ENCODE results near the gene CLTCL1. TPM values are rescaled to one million over a fixed set of nuclear protein-coding genes. Genes with fewer than 3 reads are reported as not detected.

CLTCL1 gene
- total and polyA plus RNA-seq, 2 donors (not counting 1 experiment from before 2014, with no cell fraction given): 1.0 to 5.5 TPM

DNA sequence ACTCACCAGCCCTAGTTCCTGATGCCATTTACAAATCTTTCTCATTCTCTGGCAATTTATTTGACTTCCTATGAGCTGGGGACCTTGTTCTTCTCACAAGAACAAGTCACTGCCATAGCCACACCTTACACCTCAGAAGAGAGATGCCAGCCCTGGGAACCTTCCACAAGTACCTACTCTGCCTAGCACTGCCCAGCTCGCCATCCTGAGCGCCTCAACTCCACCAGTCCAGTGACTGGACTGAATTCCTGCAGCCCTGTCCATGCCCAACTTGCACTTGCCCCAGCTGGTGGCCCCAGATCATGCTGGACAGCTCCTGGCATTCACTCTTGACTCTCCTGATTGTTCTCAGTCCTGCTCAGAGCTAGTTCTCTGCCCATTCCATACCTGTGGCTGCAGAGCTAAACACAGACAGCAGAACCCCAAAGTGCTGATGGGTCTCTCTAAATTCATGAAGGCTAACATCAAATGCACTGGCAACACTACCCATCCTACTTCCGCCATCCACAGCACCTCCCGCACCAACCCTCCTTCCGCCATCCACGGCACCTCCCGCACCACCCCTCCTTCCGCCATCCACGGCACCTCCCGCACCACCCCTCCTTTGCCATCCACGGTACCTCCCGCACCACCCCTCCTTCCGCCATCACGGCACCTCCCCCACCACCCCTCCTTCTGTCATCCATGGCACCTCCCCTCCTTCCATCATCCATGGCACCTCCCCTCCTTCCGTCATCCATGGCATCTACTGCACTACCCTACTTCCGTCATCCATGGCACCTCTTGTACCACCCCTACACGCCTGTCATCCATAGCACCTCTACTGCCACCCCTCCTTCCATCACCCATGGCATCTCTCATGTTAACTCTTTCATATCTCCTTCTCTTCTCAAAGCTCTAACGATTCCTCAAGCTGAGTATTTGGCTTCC is 89.4 kb downstream of the CLTCL1 start:
- H3K9me3 ChIP-seq (ENCODE audit: control extremely low read depth in 1 of 3, control insufficient read depth in 2 of 3, insufficient read depth in 1 of 3, low read length in 2 of 3): no peaks in the 10 kb centered on the region
- H3K4me3 ChIP-seq (ENCODE audit: control extremely low read depth in 1 of 5, extremely low read depth in 1 of 5, insufficient read depth in 1 of 5, low read depth in 2 of 5, low read length in 4 of 5): no peak overlapping the region
- Mint-ChIP-seq H3K4me3 (no peak overlapping the region), H3K27ac (no peak overlapping the region), H3K9me3 (ENCODE audit: insufficient read depth) (no peaks in the 10 kb centered on the region), H3K27me3 (peaks cover 3% of the 10 kb centered on the region), H3K4me1 (peaks cover 3% of the 10 kb centered on the region)
- H3K27ac ChIP-seq (ENCODE audit: low read length in 2 of 2): no peak overlapping the region
- ChIA-PET POLR2A (no interaction called here), CTCF (no interaction called here)
- 90% methylated on average over 16 of the region's 18 CpGs for WGBS (ENCODE audit: insufficient coverage)
- intact Hi-C loops (cut with micrococcal nuclease): no loop called here
- H3K36me3 ChIP-seq (replicated peaks in 1 of 2; ENCODE audit: control extremely low read depth in 1 of 2, control insufficient read depth in 1 of 2, extremely low read depth in 1 of 2, insufficient read depth in 2 of 2, low read length in 1 of 2): no peaks in the 10 kb centered on the region
- DNase-seq: no peak
- no peaks in the 10 kb centered on the region for H3K79me2 ChIP-seq (ENCODE audit: control insufficient read depth, insufficient read depth, low read length)
- ATAC-seq (ENCODE audit: low read depth): no peak
- no peaks in the 10 kb centered on the region for H3K27me3 ChIP-seq (replicated peaks in 1 of 4; ENCODE audit: control extremely low read depth in 1 of 4, control insufficient read depth in 3 of 4, insufficient read depth in 4 of 4, low read length in 3 of 4)
- no peak overlapping the region for H3K9ac ChIP-seq (ENCODE audit: low read length)
- H3K4me1 ChIP-seq (ENCODE audit: control insufficient read depth in 2 of 2, insufficient read depth in 2 of 2, low read length in 2 of 2): no peaks in the 10 kb centered on the region
- no peak for TF ChIP-seq EZH2 (IDR thresholded peaks at IDR 0.05; ENCODE audit: borderline replicate concordance, insufficient read depth, low read depth, low read length, poor library complexity, severe bottlenecking)
- TF ChIP-seq, protein P1, sequence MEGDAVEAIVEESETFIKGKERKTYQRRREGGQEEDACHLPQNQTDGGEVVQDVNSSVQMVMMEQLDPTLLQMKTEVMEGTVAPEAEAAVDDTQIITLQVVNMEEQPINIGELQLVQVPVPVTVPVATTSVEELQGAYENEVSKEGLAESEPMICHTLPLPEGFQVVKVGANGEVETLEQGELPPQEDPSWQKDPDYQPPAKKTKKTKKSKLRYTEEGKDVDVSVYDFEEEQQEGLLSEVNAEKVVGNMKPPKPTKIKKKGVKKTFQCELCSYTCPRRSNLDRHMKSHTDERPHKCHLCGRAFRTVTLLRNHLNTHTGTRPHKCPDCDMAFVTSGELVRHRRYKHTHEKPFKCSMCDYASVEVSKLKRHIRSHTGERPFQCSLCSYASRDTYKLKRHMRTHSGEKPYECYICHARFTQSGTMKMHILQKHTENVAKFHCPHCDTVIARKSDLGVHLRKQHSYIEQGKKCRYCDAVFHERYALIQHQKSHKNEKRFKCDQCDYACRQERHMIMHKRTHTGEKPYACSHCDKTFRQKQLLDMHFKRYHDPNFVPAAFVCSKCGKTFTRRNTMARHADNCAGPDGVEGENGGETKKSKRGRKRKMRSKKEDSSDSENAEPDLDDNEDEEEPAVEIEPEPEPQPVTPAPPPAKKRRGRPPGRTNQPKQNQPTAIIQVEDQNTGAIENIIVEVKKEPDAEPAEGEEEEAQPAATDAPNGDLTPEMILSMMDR (IDR thresholded peaks at IDR 0.05): no peak
- H2AFZ ChIP-seq (ENCODE audit: insufficient read depth, low read depth, low read length, poor library complexity, severe bottlenecking): no peak overlapping the region
- no peak overlapping the region for H3K4me2 ChIP-seq (replicated peaks; ENCODE audit: low read depth, low read length, poor library complexity, severe bottlenecking)
- H4K20me1 ChIP-seq (ENCODE audit: control insufficient read depth, insufficient read depth, low read length, poor library complexity, severe bottlenecking): no peaks in the 10 kb centered on the region

DNA sequence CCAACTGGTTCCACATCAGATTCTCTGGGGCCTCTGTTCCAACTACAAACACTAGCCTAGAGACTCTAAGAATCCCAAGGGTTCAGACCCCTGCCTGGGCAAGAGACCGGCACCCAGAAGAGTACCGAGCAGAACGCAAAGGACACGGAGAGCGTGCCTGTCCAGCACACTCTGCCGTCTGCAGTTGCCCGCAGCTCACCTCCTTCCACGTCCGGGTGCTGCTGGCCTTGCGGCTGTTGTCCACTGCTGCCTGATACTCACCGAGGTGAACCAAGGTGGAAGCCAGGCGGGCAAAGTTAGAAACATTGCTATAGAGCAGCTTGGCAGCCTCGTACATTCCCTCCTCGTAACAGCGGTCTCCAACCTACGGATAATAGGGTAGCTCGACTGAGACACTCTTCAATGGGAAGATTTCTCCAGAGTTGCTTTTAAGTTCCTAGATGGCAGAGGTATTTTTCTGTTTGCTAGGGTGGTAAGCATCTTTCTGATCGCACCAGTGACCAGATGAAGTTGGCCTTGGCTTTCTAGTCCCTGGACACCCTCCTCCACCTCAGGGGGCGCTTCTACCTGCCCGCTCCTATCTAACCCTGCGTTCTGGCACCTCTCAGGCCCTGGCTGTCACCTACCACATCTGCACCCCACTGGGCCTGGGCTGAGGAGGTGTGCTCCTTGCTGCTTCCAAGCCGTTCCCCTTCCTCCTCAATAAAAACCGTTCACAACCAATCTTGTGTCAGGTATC is 90.2 kb downstream of the CLTCL1 start:
- intact Hi-C loops (cut with micrococcal nuclease): no loop called here
- Histone ChIP-seq H4K20me1 (ENCODE audit: control insufficient read depth, insufficient read depth, low read length, poor library complexity, severe bottlenecking) (no peaks in the 10 kb centered on the region), H3K4me3 (ENCODE audit: control extremely low read depth in 1 of 5, extremely low read depth in 1 of 5, insufficient read depth in 1 of 5, low read depth in 2 of 5, low read length in 4 of 5) (no peak overlapping the region), H3K4me2 (replicated peaks; ENCODE audit: low read depth, low read length, poor library complexity, severe bottlenecking) (no peak overlapping the region), H3K27ac (ENCODE audit: low read length in 2 of 2) (no peak overlapping the region), H3K9me3 (ENCODE audit: control extremely low read depth in 1 of 3, control insufficient read depth in 2 of 3, insufficient read depth in 1 of 3, low read length in 2 of 3) (no peaks in the 10 kb centered on the region), H3K36me3 (replicated peaks in 1 of 2; ENCODE audit: control extremely low read depth in 1 of 2, control insufficient read depth in 1 of 2, extremely low read depth in 1 of 2, insufficient read depth in 2 of 2, low read length in 1 of 2) (no peaks in the 10 kb centered on the region), H2AFZ (ENCODE audit: insufficient read depth, low read depth, low read length, poor library complexity, severe bottlenecking) (no peak overlapping the region), H3K9ac (ENCODE audit: low read length) (no peak overlapping the region), H3K4me1 (ENCODE audit: control insufficient read depth in 2 of 2, insufficient read depth in 2 of 2, low read length in 2 of 2) (no peaks in the 10 kb centered on the region), H3K79me2 (ENCODE audit: control insufficient read depth, insufficient read depth, low read length) (no peaks in the 10 kb centered on the region), H3K27me3 (replicated peaks in 1 of 4; ENCODE audit: control extremely low read depth in 1 of 4, control insufficient read depth in 3 of 4, insufficient read depth in 4 of 4, low read length in 3 of 4) (no peaks in the 10 kb centered on the region)
- no peak for ATAC-seq (ENCODE audit: low read depth)
- H3K4me1 Mint-ChIP-seq: peaks cover 3% of the 10 kb centered on the region
- no peak overlapping the region for H3K4me3 Mint-ChIP-seq
- DNase-seq: no peak
- no peak overlapping the region for H3K27ac Mint-ChIP-seq
- 99% methylated on average over 21 of the region's 23 CpGs for WGBS (ENCODE audit: insufficient coverage)
- POLR2A ChIA-PET: no interaction called here
- TF ChIP-seq, protein P1 (IDR thresholded peaks at IDR 0.05): no peak
- TF ChIP-seq EZH2 (IDR thresholded peaks at IDR 0.05; ENCODE audit: borderline replicate concordance, insufficient read depth, low read depth, low read length, poor library complexity, severe bottlenecking): no peak
- CTCF ChIA-PET: no interaction called here
- no peaks in the 10 kb centered on the region for H3K9me3 Mint-ChIP-seq (ENCODE audit: insufficient read depth)
- H3K27me3 Mint-ChIP-seq: peaks cover 3% of the 10 kb centered on the region

Data from B cell (primary cell).